Panc1 (cell line): ENCODE data around the gene RGS9BP. TPM values are rescaled to one million over a fixed set of nuclear protein-coding genes. Genes with fewer than 3 reads are reported as not detected.

Experiments
- ATAC-seq: fragments of 200-7000 bp; cut with Tn5 transposase; 2 replicates; pipeline ENCODE4 v1.9.1; 2020; ENCODE audit warnings: mild to moderate bottlenecking, moderate library complexity
- BruUV-seq: library from RNA; stranded (reverse); fragments of 400-500 nt; replicated peaks from 2 replicates; lab custom pipeline; 2021; lab: Mats Ljungman, UMichigan
- CTCF ChIA-PET: fragments of 300-600 bp; sonication (Branson Sonifier 250); formaldehyde crosslinking; loops from one replicate; lab custom pipeline; 2022; ENCODE audit warnings: antibody characterized with exemption; lab: Charles Lee
- POLR2A ChIA-PET: fragments of 300-600 bp; sonication (Branson Sonifier 250); formaldehyde crosslinking; loops from one replicate; lab custom pipeline; 2022; ENCODE audit warnings: antibody characterized with exemption; lab: Charles Lee
- DNase-seq: peaks from one replicate; pipeline ENCODE4 v3.0.0-alpha.2; 2010; ENCODE audit warnings: low read depth, low spot score
- H3K27ac ChIP-seq: 2 replicates; pipeline ENCODE4 v1.5.1; 2011; ENCODE audit warnings: mild to moderate bottlenecking, low read length, inconsistent platforms
- H3K27me3 ChIP-seq: fragments of 200-500 bp; sonication (Bioruptor generic); 2 replicates; pipeline ENCODE4 v1.6.0; 2014; ENCODE audit warnings: low read length, inconsistent platforms; ENCODE audit not compliant: control insufficient read depth, insufficient read depth
- H3K36me3 ChIP-seq: fragments of 200-500 bp; sonication (Bioruptor generic); 2 replicates; pipeline ENCODE4 v1.5.1; 2014; ENCODE audit warnings: inconsistent platforms, mild to moderate bottlenecking, low read length, moderate library complexity; ENCODE audit not compliant: control insufficient read depth, insufficient read depth
- H3K4me1 ChIP-seq: 2 replicates; pipeline ENCODE4 v1.5.1; 2011; ENCODE audit warnings: inconsistent platforms, mild to moderate bottlenecking, low read length, moderate library complexity; ENCODE audit not compliant: control insufficient read depth, insufficient read depth
- H3K4me3 ChIP-seq, 2 experiments: 2 replicates each; pipeline ENCODE4 v1.5.1; 2011 to 2012; ENCODE audit warnings: low read depth in 2 of 2, low read length in 2 of 2, mild to moderate bottlenecking in 2 of 2, inconsistent platforms in 1 of 2, moderate library complexity in 1 of 2
- H3K9me3 ChIP-seq: fragments of 200-500 bp; sonication (Bioruptor generic); 2 replicates; pipeline ENCODE4 v1.5.1; 2014; ENCODE audit warnings: low read depth, mild to moderate bottlenecking, inconsistent platforms, low read length, moderate library complexity; ENCODE audit not compliant: control insufficient read depth, insufficient read depth
- CTCF ChIP-seq: fragments of 450-650 bp; IDR thresholded peaks from 2 replicates; pipeline ENCODE4 v1.5.1; 2017; ENCODE audit warnings: mild to moderate bottlenecking
- POLR2AphosphoS5 ChIP-seq: IDR thresholded peaks from 2 replicates; pipeline ENCODE4 v1.6.1; 2012; ENCODE audit warnings: mild to moderate bottlenecking, low read depth, low read length, moderate library complexity
- REST ChIP-seq, 2 experiments: IDR thresholded peaks; 2 replicates each; pipeline ENCODE4 v1.6.1; 2011 to 2012; ENCODE audit warnings: low read depth in 2 of 2, control low read depth in 1 of 2, low read length in 1 of 2, mild to moderate bottlenecking in 1 of 2, moderate library complexity in 1 of 2; ENCODE audit not compliant: insufficient read depth in 1 of 2
- SIN3A ChIP-seq: IDR thresholded peaks from 2 replicates; pipeline ENCODE4 v1.6.1; 2012; ENCODE audit warnings: low read depth, mild to moderate bottlenecking, low read length, moderate library complexity, borderline replicate concordance; ENCODE audit not compliant: insufficient read depth
- TCF7L2 ChIP-seq: IDR thresholded peaks from 2 replicates; pipeline ENCODE4 v1.6.1; 2011; ENCODE audit warnings: mild to moderate bottlenecking, low read depth, low read length, inconsistent platforms
- in situ Hi-C: cut with HindIII; loops from 2 replicates; pipeline ENCODE4 v1.10.0; 2016; ENCODE audit warnings: low sequenced_read_pairs, low pct_unique_long_range_greater_than_20kb
- intact Hi-C: fragments of 100-400 bp; cut with micrococcal nuclease; formaldehyde crosslinking; loops from one replicate; pipeline ENCODE4 v1.10.0; 2022; ENCODE audit not compliant: unreplicated experiment
- total RNA-seq: library from RNA; stranded (reverse); gene quantifications from one replicate; pipeline ENCODE4 v1.2.1, GENCODE V29; 2021; ENCODE audit not compliant: unreplicated experiment

The RGS9BP gene
- total RNA-seq, 1 experiment from 2014 or later: 1.3 TPM

DNA sequence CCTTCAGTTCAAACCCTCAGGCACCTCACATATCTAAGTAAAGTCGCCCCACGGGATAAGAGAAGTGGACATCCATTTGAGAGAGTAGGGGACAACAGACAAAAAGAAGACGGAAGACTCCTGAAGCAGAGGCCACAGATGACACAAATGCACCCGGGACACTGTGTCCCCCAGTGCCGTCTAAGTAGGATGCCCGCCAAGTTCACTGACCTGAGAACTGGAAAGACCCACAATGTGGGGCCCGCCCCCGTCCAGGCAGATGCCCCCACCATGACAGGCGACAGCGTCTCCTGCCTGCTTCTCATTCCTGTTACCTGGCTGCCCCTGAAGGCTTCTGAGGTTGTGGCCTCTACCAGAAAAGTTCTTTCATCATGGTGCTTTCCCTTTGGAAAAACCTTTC lies 17.6 kb upstream of the RGS9BP start:
- H3K9me3 ChIP-seq: no peaks in the 10 kb centered on the region
- no TSS peak for BruUV-seq
- H3K27me3 ChIP-seq: no peaks in the 10 kb centered on the region
- no peaks in the 10 kb centered on the region for H3K36me3 ChIP-seq
- DNase-seq: no peak
- H3K4me3 ChIP-seq: no peak overlapping the region
- TF ChIP-seq POLR2AphosphoS5 (no peak), REST (IDR thresholded peaks at IDR 0.05; ENCODE audit: insufficient read depth in 1 of 2, low read depth in 2 of 2, low read length in 1 of 2) (no peak), SIN3A (no peak), CTCF (no peak), TCF7L2 (no peak)
- intact Hi-C loops (no loop called here), in situ Hi-C loops (no loop called here)
- no peaks in the 10 kb centered on the region for H3K4me1 ChIP-seq
- ChIA-PET CTCF (no interaction called here), POLR2A (no interaction called here)
- H3K27ac ChIP-seq: no peak overlapping the region
- no peak for ATAC-seq

- Histone ChIP-seq H3K4me3 (no peak overlapping the region), H3K27me3 (no peaks in the 10 kb centered on the region), H3K9me3 (no peaks in the 10 kb centered on the region), H3K36me3 (no peaks in the 10 kb centered on the region), H3K27ac (no peak overlapping the region), H3K4me1 (no peaks in the 10 kb centered on the region)
- intact Hi-C loops: no loop called here
- CTCF ChIA-PET: no interaction called here
- in situ Hi-C loops: no loop called here
- TF ChIP-seq CTCF (no peak), REST (IDR thresholded peaks at IDR 0.05; ENCODE audit: insufficient read depth in 1 of 2, low read depth in 2 of 2, low read length in 1 of 2) (no peak), POLR2AphosphoS5 (no peak), SIN3A (no peak), TCF7L2 (no peak)
- DNase-seq: no peak
- ATAC-seq: no peak
- BruUV-seq: no TSS peak
- POLR2A ChIA-PET: no interaction called here
Measured at GRCh38 chr19:32658527-32658926, 17.1 kb upstream of the RGS9BP start.
